Fibroblast of skin of left biceps (primary cell): ENCODE data around the gene SPRED3.
"Not testable (repeated sequence)": the region's sequence is repeated elsewhere in the genome, so short reads cannot be mapped to it uniquely, and the experiment has no call there.

Experiments used
- DNase-seq, 2 experiments: peaks; one replicate each; pipeline ENCODE4 v3.0.0-alpha.2; 2013; ENCODE audit warnings: low read depth in 2 of 2

Gene SPRED3

GRCh38 chr19:38391911-38392464, 3.5 kb downstream of the SPRED3 start:
- no peak for DNase-seq

GRCh38 chr19:38392707-38393308, 4.3 kb downstream of the SPRED3 start:
- DNase-seq: no peak

DNA sequence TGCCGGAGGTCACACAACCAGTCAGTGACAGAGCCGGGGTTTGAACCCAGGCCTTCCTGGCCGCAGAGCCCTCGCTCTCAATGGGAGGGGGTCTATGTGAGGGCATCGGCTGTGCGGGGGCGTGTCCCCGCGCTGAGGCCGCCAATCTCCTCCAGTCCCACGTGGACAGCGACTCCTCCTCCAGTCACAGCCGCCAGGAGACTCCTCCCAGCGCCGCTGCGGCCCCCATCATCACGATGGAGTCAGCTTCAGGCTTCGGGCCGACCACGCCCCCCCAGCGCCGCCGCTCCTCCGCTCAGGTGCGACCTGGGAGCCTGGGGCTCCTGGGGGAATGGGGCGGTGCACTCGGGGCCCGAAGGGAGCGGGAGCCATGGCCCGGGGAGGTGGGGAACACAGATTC, 6.0 kb downstream of the SPRED3 start:
- no peak for DNase-seq

GRCh38 chr19:38395381-38396114, 7.1 kb downstream of the SPRED3 start:
- no peak for DNase-seq

GRCh38 chr19:38399081-38399480, 10.6 kb downstream of the SPRED3 start:
- no peak for DNase-seq

DNA sequence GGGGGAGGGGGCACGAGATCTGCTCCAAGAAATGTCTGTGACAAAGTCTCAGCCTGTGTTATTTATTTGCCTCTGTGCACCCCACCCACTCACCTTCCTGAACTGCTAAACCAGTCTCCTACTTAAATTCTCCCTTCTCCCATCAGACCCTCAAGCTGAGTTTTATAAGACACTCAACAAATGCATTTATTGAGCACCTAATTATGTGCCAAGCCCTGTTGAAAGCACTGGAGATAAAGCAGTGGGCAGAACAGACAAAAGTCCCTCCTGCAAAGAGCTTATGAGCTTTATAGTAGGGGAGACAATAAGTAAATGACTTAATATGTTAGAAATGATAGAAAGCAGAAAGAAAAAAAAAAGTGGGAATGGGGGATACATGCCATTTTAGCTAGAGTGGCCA, 11.0 kb downstream of the SPRED3 start:
- no peak for DNase-seq

DNA sequence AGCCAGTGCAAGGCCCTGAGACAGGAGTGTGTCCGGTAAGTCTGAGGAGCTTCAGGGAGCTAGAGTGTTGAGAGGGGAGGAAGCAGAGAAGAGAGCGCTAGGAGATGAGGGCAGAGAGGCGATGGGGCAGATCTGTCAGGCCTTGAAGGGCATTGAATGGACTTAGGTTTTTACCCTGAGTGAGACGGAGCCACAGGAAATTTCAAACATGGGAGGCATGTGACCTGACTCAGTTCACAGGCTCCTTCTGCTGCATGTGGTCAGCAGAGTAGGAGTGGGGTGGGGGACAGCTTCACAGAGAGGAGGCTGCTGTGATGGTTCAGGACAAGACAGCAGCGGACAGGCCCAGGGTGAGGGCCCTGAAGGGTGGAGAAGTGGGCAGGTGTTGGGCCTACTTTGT, 11.9 kb downstream of the SPRED3 start:
- DNase-seq: no peak

GRCh38 chr19:38401148-38401547, 12.7 kb downstream of the SPRED3 start:
- no peak for DNase-seq

DNA sequence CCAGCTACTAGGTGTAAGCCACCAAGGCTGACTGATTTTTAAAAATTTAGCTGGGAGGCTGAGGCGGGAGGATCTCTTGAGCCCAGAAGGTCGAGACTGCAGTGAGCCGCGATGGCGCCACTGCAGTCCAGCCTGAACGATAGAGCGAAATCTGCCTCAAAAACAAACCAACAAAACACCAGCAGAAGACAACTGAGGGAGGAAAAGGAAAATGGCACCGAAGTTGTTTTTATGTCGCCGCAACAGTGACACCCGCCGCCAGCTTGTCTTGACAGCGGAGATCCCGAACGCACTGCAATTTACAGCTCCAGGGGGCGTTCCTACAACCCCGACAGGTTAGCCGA, 14.1 kb downstream of the SPRED3 start:
- DNase-seq: no peak

GRCh38 chr19:38402967-38403674, 14.6 kb downstream of the SPRED3 start, which contains the start of gene FAM98C:
Gene FAM98C (plus strand): TSS chr19:38403093. CDS start chr19:38403154, 61 bp downstream.
- DNase-seq: peak; percentile 84 to 88

DNA sequence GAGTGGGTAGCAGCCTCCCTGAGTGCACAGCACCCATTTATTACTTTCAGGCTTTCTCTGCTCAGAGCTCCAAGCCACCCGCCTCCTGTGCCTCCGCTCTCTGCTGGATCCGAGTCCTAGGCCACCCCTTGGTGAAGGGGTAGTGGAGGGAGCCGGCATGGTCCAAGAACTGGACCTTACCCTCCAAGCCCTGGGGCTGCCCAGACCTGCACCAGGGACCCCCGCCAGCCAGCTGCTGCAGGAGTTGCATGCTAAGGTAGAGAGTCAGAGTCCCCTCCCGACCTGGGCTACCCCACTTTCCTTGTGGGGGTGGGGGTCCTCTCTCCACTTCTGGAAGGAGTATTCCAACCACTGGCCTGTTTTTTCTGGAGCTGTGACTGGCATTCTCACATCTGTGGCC, 16.4 kb downstream of the SPRED3 start:
- no peak for DNase-seq

DNA sequence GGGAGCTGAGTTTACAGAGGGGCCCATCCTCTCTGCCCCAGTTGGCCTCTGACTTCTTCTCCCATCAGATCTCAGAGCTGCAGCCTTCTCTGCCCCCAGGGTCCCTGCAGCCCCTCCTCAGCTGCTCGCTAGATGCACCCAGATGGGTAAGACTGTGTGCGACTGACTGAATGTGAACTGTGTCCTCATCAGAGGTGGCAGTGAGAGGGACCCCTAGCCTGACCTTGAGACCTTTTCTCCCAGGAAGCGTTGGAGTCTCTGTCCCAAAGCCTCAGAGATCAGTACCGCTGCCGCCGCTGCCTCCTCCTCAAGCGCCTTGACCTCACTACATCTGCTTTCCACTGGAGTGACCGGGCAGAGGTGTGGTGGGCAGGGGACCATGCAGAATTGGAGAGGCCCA, 16.8 kb downstream of the SPRED3 start:
- DNase-seq: no peak

GRCh38 chr19:38409631-38410133, 21.2 kb downstream of the SPRED3 start:
- peak in 1 of 2 experiments; percentile 15 for DNase-seq

DNA sequence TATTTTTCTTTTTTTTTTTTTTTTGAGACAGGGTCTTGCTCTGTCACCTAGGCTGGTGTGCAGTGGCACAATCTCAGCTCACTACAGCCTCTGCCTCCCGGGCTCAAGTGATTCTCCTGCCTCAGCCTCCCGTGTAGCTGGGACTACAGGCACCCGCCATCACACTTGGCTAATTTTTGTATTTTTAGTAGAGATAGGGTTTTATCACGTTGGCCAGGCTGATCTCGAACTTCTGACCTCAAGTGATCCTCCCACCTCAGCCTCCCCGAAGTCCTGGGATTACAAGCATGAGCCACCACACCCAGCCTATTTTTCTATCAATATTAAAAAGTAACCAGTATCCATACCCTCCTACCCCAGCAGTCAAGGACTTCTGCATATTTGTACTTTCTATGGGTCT, 21.9 kb downstream of the SPRED3 start:
- DNase-seq: not testable (repeated sequence)

GRCh38 chr19:38411041-38411712, 22.7 kb downstream of the SPRED3 start:
- no peak for DNase-seq

- not testable (repeated sequence) for DNase-seq
Observed at GRCh38 chr19:38411898-38412297, 23.4 kb downstream of the SPRED3 start.

DNA sequence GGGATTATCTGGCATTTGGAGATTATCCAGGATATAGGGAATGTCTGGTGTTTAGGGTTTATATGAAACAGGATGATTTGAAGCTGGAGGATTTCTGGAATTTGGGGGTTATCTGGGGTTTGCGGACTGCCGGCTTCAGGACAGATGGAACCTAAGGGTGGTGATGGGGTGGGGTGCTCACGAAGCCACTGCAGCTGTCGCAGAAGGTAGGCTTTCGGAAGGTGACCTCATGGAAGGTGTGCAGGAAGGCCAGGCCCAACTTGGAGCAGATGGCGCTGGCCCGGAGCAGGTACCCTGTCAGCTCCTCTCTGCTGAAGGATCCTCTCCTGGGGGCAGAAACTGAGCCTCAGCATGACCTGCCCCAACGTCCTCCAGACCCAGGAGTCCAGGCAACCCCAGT, 24.0 kb downstream of the SPRED3 start:
- no peak for DNase-seq

GRCh38 chr19:38412961-38413360, 24.5 kb downstream of the SPRED3 start:
- DNase-seq: no peak

- no peak for DNase-seq
Observed at GRCh38 chr19:38413416-38413815, 24.9 kb downstream of the SPRED3 start.

DNA sequence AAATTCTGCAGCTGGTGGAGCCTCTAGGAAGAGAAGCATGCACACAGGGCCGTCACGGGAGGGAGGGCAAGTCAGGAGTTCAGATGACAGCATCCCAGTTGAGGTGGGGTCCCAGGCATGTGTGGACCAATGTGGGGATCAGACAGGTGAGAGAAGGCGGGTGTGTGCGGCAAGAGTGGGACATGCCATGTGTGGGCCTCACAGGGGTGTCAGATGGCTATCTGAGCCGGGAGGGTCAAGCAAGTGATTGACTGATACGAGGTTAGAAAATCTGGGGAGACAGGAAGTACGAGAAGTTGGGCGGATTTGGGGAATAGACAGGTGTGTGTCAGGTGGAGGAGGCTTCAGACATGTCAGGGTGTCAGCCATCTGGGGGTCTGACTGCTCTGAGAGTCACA, 28.6 kb downstream of the SPRED3 start:
- DNase-seq: no peak

DNA sequence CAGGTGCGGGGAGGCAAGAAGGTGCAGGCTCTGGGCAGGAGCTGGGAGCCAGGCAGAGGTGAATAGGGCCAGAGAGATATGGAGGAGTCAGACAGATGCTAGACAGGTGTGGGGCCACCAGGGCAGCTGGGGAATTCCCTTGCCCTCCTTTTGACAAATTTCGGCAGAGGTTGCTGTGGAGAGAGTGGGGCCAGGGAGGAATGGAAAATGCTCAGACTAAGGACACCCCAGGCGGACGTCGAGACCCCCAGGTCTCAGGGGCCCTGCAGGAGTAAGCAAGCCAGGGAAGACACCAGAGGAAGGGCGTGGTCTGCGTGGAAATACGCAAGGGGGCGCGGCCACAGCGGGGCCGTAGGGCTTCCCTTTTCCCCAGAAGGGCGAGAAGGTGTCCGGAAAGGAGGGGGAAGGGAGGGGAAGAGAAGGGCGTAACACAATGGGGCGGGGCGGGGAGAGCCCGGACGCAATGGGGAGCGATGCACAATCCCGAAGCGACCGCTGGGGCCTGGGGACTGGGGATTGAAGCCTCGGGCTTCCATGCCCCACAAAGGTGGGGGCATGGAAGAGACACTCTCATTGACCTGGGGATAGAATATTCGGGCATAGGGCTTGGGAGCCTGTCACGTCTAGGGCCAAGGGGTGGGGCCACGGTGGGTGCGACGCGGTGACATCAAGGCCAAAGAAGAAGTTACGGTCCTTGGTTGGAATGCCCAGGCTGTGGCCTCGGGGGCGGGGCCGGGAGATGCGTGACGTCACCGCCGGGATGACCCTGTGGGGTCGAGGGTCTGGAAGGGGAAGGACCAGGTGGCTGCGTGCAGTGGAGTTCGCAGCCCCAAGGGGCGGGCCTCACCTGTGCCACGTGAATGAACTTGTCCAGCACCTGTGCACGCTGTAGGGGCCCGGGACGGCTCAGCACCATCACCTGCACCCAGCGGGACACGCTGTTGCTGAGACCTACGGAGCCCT, 29.3 kb downstream of the SPRED3 start:
- DNase-seq: no peak
